CD4-positive, CD25-positive, alpha-beta regulatory T cell (primary cell): ENCODE results near the gene ATXN10. TPM values are rescaled to one million over a fixed set of nuclear protein-coding genes. Genes with fewer than 3 reads are reported as not detected.
A peak's percentile ranks its signal among the peaks of the same experiment; 100 is the strongest.

Experiments
- ATAC-seq, 2 donors: fragments of 150-1000 bp; cut with Tn5 transposase; one replicate each; pipeline ENCODE4 v1.10.0; 2021; ENCODE audit warnings: low read depth in 2 of 2, moderate number of reproducible peaks in 2 of 2, moderate library complexity in 1 of 2
- DNase-seq, 3 donors: peaks; one replicate each; pipeline versions ENCODE4 v3.0.0 to v3.0.0-alpha.2; 2012 to 2022; ENCODE audit warnings: mixed read lengths in 1 of 3
- H3K27ac ChIP-seq: one replicate; pipeline ENCODE4 v1.7.0; 2013; ENCODE audit warnings: mild to moderate bottlenecking, low read length; ENCODE audit not compliant: insufficient read depth, poor library complexity, severe bottlenecking
- H3K27me3 ChIP-seq: one replicate; pipeline ENCODE4 v1.7.0; 2013; ENCODE audit warnings: low read length; ENCODE audit not compliant: control insufficient read depth, insufficient read depth
- H3K36me3 ChIP-seq: one replicate; pipeline ENCODE4 v1.7.0; 2013; ENCODE audit warnings: mild to moderate bottlenecking, low read length, moderate library complexity; ENCODE audit not compliant: control insufficient read depth, insufficient read depth
- H3K4me1 ChIP-seq: 2 replicates; pipeline ENCODE4 v1.7.0; 2013; ENCODE audit warnings: mild to moderate bottlenecking, low read length; ENCODE audit not compliant: insufficient read depth, control insufficient read depth, poor library complexity, severe bottlenecking
- H3K4me3 ChIP-seq: one replicate; pipeline ENCODE4 v1.7.0; 2013; ENCODE audit warnings: low read depth, mild to moderate bottlenecking, low read length, moderate library complexity
- H3K9me3 ChIP-seq, 2 experiments: 1 replicate in 1 of 2; 2 replicates in 1 of 2; pipeline ENCODE4 v1.7.0; 2013; ENCODE audit warnings: low read length in 2 of 2, mild to moderate bottlenecking in 1 of 2, moderate library complexity in 1 of 2; ENCODE audit not compliant: control insufficient read depth in 2 of 2
- H3K27ac Mint-ChIP-seq, 3 donors: one replicate each; pipeline ENCODE4 v1.8.0; 2020 to 2022; ENCODE audit warnings: mild to moderate bottlenecking in 3 of 3, mixed read lengths in 3 of 3, moderate library complexity in 2 of 3
- H3K27me3 Mint-ChIP-seq: one replicate; pipeline ENCODE4 v1.8.0; 2022; ENCODE audit warnings: mild to moderate bottlenecking, mixed read lengths
- H3K36me3 Mint-ChIP-seq: one replicate; pipeline ENCODE4 v1.8.0; 2020; ENCODE audit warnings: mixed read lengths
- H3K4me1 Mint-ChIP-seq, 4 donors: one replicate each; pipeline ENCODE4 v1.8.0; 2020 to 2022; ENCODE audit warnings: mixed read lengths in 4 of 4, mild to moderate bottlenecking in 1 of 4
- H3K4me3 Mint-ChIP-seq, 4 donors: one replicate each; pipeline ENCODE4 v1.8.0; 2020 to 2022; ENCODE audit warnings: mild to moderate bottlenecking in 4 of 4, mixed read lengths in 4 of 4, moderate library complexity in 3 of 4
- H3K9me3 Mint-ChIP-seq, 7 donors: one replicate each; pipeline ENCODE4 v1.8.0; 2020 to 2022; ENCODE audit warnings: mixed read lengths in 7 of 7, mild to moderate bottlenecking in 3 of 7, moderate library complexity in 2 of 7
- polyA plus RNA-seq, 4 donors: library from polyadenylated mRNA; unstranded; fragments of 300-500 nt; fragmentation: Illumina TruSeq; gene quantifications; one replicate each; pipeline ENCODE4 v1.2.3, GENCODE V29; 2021
- total RNA-seq: library from RNA; stranded (reverse); gene quantifications from one replicate; pipeline ENCODE4 v1.2.3, GENCODE V29; 2022

Gene ATXN10
- total and polyA plus RNA-seq, 5 donors from 2014 or later = 61.7 to 107 (median 80.6) TPM

DNA sequence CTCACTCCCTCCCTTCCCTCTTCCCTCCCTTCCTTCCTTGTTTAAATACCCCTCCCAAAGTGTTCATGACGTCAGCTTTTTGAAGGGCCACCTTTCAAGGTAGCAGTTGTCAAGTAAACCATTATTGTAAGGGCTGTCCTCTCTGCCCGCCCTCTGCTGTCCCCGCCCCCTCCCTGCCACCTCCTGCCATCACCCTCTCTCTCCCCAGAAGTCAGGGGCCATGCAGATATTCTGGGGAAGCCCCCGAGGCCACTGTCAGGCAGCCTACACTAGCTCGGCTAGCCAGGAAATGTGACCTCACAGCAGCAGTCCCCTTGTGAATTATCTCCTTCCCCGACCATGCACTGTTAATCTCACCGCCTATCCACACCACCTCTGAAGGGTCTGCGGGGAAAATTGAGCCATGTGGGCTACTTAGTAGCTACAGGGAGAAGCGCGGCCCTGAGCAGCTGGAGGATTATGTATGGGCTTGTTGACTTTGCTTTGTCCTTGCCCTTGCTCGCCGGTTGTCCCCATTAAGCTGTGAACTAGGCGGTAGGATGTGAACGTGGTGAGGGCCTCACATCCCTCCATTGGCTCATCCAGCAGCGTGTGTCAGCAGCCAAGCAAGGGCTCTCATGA lies 42.1 kb upstream of the ATXN10 start:
- H3K4me3 ChIP-seq = no peak overlapping the region
- Mint-ChIP-seq H3K4me1 (peaks cover 0 to 3% (median 0%) of the 10 kb centered on the region in 4 donors), H3K27me3 (peaks cover 49% of the 10 kb centered on the region), H3K27ac (no peak overlapping the region), H3K4me3 (no peak overlapping the region), H3K36me3 (no peaks in the 10 kb centered on the region), H3K9me3 (peaks cover 0 to 1% (median 0%) of the 10 kb centered on the region in 7 donors)
- H3K27me3 ChIP-seq = no peaks in the 10 kb centered on the region
- ATAC-seq (no peak), DNase-seq (no peak)
- no peaks in the 10 kb centered on the region for H3K9me3 ChIP-seq
- H3K36me3 ChIP-seq = no peaks in the 10 kb centered on the region
- no peaks in the 10 kb centered on the region for H3K4me1 ChIP-seq
- H3K27ac ChIP-seq = no peak overlapping the region

DNA sequence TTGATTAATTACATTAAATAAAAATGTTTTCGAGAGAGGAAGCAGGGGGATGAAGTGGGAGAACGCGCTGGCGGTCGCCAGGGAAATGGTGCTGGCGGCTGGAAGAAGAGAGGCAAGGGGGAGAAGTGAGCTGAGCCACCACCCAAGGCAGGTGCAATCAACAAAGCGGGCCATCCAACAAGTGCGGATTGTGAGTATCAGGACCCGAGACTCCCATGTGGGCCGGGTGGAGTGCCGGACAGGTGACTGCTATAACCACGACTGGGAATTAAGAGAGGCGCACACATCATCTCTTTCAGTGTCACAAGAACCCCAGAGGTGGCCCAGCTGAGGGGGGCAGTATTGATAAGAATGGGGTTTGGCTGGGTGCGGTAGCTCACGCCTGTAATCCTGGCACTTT lies 41.2 kb upstream of the ATXN10 start:
- Mint-ChIP-seq H3K4me1 (peaks cover 0 to 3% (median 0%) of the 10 kb centered on the region in 4 donors), H3K36me3 (no peaks in the 10 kb centered on the region), H3K9me3 (peaks cover 0 to 1% (median 0%) of the 10 kb centered on the region in 7 donors), H3K27ac (no peak overlapping the region), H3K27me3 (peaks cover 45% of the 10 kb centered on the region), H3K4me3 (no peak overlapping the region)
- H3K36me3 ChIP-seq = no peaks in the 10 kb centered on the region
- H3K4me1 ChIP-seq = no peaks in the 10 kb centered on the region
- no peaks in the 10 kb centered on the region for H3K27me3 ChIP-seq
- H3K27ac ChIP-seq = no peak overlapping the region
- DNase-seq (no peak), ATAC-seq (no peak)
- no peaks in the 10 kb centered on the region for H3K9me3 ChIP-seq
- H3K4me3 ChIP-seq = no peak overlapping the region

DNA sequence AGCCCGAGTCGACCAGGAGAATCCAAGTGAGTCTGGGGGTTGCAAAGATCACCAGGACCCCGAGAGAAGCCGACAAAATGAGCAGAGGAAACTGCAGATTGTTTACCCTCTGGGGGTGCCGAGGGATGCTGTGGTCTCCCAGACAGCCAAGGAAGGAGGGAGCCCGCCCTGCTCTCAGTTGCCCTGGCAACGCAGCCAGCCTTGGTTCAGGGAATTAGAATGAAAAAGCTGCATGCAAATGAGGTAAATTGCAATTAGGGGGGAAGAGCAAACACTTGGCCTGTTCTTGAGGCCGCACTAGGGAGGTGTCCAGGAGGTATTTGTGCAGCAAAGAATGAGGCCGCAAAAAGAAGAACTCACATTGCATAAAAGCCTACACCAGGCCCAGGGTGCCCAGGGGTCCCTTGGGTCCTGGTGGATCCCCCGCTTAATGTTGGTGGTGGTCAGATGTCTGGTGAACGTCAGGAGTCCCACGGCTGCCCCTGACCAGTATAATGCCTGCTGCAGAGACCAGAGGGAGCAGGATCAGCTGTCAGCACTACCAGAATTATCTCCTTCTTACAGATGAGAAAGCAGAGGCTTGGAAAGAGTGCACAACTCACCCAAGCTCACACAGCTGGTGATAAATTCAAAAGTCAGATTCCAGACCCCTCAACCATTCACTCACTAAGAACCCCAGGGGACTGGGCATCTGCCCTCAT lies 40.3 kb upstream of the ATXN10 start:
- H3K27ac Mint-ChIP-seq = peak overlapping the region in 1 of 3 donors; percentile 57
- no peak overlapping the region for H3K4me3 Mint-ChIP-seq
- Histone ChIP-seq H3K4me3 (no peak overlapping the region), H3K4me1 (no peaks in the 10 kb centered on the region), H3K36me3 (no peaks in the 10 kb centered on the region), H3K27ac (no peak overlapping the region), H3K9me3 (no peaks in the 10 kb centered on the region), H3K27me3 (peaks cover under 1% of the 10 kb centered on the region)
- H3K9me3 Mint-ChIP-seq = peaks cover 0 to 1% (median 0%) of the 10 kb centered on the region in 7 donors
- DNase-seq = no peak
- H3K4me1 Mint-ChIP-seq = peaks cover 0 to 3% (median 0%) of the 10 kb centered on the region in 4 donors
- ATAC-seq = no peak
- H3K36me3 Mint-ChIP-seq = no peaks in the 10 kb centered on the region
- peaks cover 54% of the 10 kb centered on the region for H3K27me3 Mint-ChIP-seq

DNA sequence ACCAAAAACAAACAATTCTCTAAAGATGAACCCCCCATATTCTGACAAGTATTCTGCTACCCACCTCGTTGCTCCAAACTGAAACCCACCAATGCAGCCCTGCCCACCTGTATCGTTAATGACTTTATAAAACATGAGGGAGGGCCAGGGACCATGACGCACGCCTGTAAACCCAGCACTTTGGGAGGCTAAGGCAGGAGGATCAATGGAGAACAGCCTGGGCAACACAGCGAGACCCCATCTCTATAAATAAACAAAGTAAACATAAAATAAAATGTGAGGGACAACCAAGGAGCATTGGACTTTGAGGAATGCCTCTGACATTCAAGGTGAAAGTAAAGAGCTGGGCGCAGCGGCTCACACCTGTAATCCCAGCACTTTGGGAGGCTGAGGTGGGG lies 39.8 kb upstream of the ATXN10 start:
- Histone ChIP-seq H3K4me1 (no peaks in the 10 kb centered on the region), H3K9me3 (no peaks in the 10 kb centered on the region), H3K27me3 (peaks cover 4% of the 10 kb centered on the region), H3K4me3 (no peak overlapping the region), H3K27ac (no peak overlapping the region), H3K36me3 (no peaks in the 10 kb centered on the region)
- ATAC-seq (no peak), DNase-seq (no peak)
- peaks cover 0 to 1% (median 0%) of the 10 kb centered on the region in 7 donors for H3K9me3 Mint-ChIP-seq
- H3K4me3 Mint-ChIP-seq = no peak overlapping the region
- H3K4me1 Mint-ChIP-seq = peaks cover 0 to 3% (median 0%) of the 10 kb centered on the region in 4 donors
- no peak overlapping the region for H3K27ac Mint-ChIP-seq
- peaks cover 59% of the 10 kb centered on the region for H3K27me3 Mint-ChIP-seq
- H3K36me3 Mint-ChIP-seq = no peaks in the 10 kb centered on the region

DNA sequence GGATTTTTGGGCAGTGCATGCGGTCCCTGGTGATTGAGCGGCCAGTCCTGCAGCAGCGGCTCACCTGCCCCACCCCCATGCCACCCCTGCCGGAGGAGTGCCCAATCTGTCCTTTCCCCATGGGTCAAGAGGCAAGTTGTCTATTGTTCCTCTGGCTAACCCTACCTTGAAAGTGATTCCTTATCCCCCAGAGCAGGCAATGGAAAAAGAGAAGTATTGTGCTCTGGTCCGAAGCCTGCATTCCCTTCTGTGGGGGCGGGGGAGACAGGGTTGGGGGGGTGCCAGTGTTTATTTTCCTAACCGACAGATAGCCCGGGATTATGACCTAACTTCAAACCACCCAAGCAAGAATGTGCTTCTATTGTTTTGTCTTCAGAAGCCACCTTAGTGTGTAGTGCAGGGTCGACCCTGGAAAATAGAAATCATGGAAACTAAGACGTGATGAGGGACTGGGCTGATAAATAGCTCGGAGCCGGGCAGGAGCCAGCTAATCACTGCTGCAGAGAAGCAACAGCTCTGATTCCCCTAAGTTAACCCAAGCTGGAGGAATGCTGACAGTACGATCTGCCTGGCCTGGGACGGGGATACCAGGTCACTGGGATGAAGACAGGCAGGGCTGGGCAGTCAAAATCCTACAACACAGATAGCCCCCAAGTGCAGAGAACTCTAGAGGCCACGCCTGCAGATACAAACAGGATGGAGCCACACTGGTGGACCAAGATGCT lies 38.7 kb upstream of the ATXN10 start:
- Histone ChIP-seq H3K27ac (no peak overlapping the region), H3K27me3 (peaks cover 5% of the 10 kb centered on the region), H3K9me3 (no peaks in the 10 kb centered on the region), H3K36me3 (no peaks in the 10 kb centered on the region), H3K4me3 (no peak overlapping the region), H3K4me1 (no peaks in the 10 kb centered on the region)
- Mint-ChIP-seq H3K27me3 (peaks cover 62% of the 10 kb centered on the region), H3K27ac (no peak overlapping the region), H3K4me1 (peaks cover 0 to 3% (median 0%) of the 10 kb centered on the region in 4 donors), H3K36me3 (no peaks in the 10 kb centered on the region), H3K4me3 (no peak overlapping the region), H3K9me3 (peaks cover 0 to 1% (median 0%) of the 10 kb centered on the region in 7 donors)
- DNase-seq = no peak
- ATAC-seq = no peak

DNA sequence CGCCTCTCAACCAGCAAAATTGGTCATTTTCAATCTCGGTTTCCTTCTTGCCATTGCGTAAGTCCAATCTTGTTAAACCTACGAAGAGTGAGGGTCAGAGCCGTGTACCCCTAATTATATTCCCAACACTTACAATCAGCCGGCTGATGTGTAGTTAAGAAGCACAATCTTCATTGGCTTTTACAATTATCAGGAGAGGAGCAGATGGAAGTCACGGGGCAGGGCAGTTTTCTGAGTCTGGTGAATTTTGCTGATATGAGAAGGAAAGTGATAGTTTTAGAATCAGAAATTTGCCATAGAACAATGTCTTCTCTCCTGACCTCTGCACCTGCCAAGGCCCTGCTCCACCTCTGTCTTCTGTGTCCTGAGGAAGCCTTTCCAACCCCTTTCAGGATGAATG lies 35.0 kb upstream of the ATXN10 start:
- DNase-seq (no peak), ATAC-seq (no peak)
- no peaks in the 10 kb centered on the region for H3K36me3 ChIP-seq
- Mint-ChIP-seq H3K27me3 (peaks cover 54% of the 10 kb centered on the region), H3K27ac (no peak overlapping the region), H3K36me3 (no peaks in the 10 kb centered on the region), H3K4me1 (peaks cover 0 to 3% (median 1%) of the 10 kb centered on the region in 4 donors), H3K4me3 (no peak overlapping the region), H3K9me3 (no peaks in the 10 kb centered on the region)
- no peaks in the 10 kb centered on the region for H3K9me3 ChIP-seq
- no peak overlapping the region for H3K27ac ChIP-seq
- no peaks in the 10 kb centered on the region for H3K4me1 ChIP-seq
- H3K4me3 ChIP-seq = no peak overlapping the region
- peaks cover 9% of the 10 kb centered on the region for H3K27me3 ChIP-seq

DNA sequence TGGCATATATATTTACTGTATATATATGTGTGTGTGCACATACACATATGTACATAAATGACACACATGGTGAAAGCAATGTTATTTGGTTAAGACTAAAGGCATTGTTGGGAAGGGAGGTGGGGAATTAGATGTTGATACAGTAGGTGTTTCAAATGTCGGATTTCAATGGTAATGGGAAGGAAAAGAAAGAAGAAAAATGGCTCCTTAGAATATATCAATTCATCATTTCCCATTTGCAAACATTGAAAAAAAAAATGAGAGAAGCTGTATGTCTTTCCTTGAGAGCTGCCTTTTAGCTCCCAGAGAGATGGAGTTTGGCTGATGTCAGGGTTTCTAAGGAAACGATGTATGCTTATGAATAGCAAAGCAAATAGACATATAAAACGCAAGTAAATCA lies 33.4 kb upstream of the ATXN10 start:
- peaks cover 0 to 6% (median 1%) of the 10 kb centered on the region in 4 donors for H3K4me1 Mint-ChIP-seq
- no peak overlapping the region for H3K4me3 ChIP-seq
- H3K36me3 Mint-ChIP-seq = no peaks in the 10 kb centered on the region
- ATAC-seq (no peak), DNase-seq (no peak)
- H3K4me1 ChIP-seq = no peaks in the 10 kb centered on the region
- H3K4me3 Mint-ChIP-seq = no peak overlapping the region
- no peaks in the 10 kb centered on the region for H3K9me3 Mint-ChIP-seq
- no peak overlapping the region for H3K27ac Mint-ChIP-seq
- no peaks in the 10 kb centered on the region for H3K9me3 ChIP-seq
- no peaks in the 10 kb centered on the region for H3K36me3 ChIP-seq
- no peak overlapping the region for H3K27ac ChIP-seq
- H3K27me3 ChIP-seq = peaks cover 9% of the 10 kb centered on the region
- H3K27me3 Mint-ChIP-seq = peaks cover 56% of the 10 kb centered on the region
